ENCODE results near the gene PDLIM1. TPM values are rescaled to one million over a fixed set of nuclear protein-coding genes. Genes with fewer than 3 reads are reported as not detected.
"Not testable (repeated sequence)": the region's sequence is repeated elsewhere in the genome, so short reads cannot be mapped to it uniquely, and the experiment has no call there.

Gene PDLIM1
- total RNA-seq, 1 donor from 2014 or later = 2.9 TPM

GRCh38 chr10:95237376-95238170, 53.2 kb downstream of the PDLIM1 start:
- peak overlapping the region; percentile 2 for H3K4me3 Mint-ChIP-seq (ENCODE audit: low read depth)
- no peaks in the 10 kb centered on the region for H3K27me3 Mint-ChIP-seq (ENCODE audit: low read depth)
- peaks cover 29% of the 10 kb centered on the region for H3K36me3 Mint-ChIP-seq (ENCODE audit: low read depth)
- no peak for DNase-seq (ENCODE audit: low spot score)
- intact Hi-C loops (cut with micrococcal nuclease) = loop anchor here (2.0 to 10.0 kb wide), 5 partner anchors 55 to 943 kb away; partner anchors contain the start of genes ALDH18A1 and HELLS
- H3K4me1 Mint-ChIP-seq (ENCODE audit: low read depth) = peaks cover 48% of the 10 kb centered on the region
- peaks cover under 1% of the 10 kb centered on the region for H3K9me3 Mint-ChIP-seq
- H3K27ac Mint-ChIP-seq = peak overlapping the region; percentile 51

- H3K36me3 Mint-ChIP-seq (ENCODE audit: low read depth) = peaks cover 35% of the 10 kb centered on the region
- peaks cover 7% of the 10 kb centered on the region for H3K9me3 Mint-ChIP-seq
- peak overlapping the region; percentile 80 for H3K27ac Mint-ChIP-seq
- no peak for DNase-seq (ENCODE audit: low spot score)
- no peaks in the 10 kb centered on the region for H3K27me3 Mint-ChIP-seq (ENCODE audit: low read depth)
- intact Hi-C loops (cut with micrococcal nuclease) = loop anchor here (1.0 to 10.0 kb wide), 7 partner anchors 9 to 941 kb away; partner anchors contain the start of genes ALDH18A1 and HELLS
- peaks cover 49% of the 10 kb centered on the region for H3K4me1 Mint-ChIP-seq (ENCODE audit: low read depth)
- H3K4me3 Mint-ChIP-seq (ENCODE audit: low read depth) = peak overlapping the region; percentile 15
Measured at GRCh38 chr10:95236068-95236903, 54.5 kb downstream of the PDLIM1 start.

GRCh38 chr10:95235676-95236067, 55.1 kb downstream of the PDLIM1 start:
- no peaks in the 10 kb centered on the region for H3K27me3 Mint-ChIP-seq (ENCODE audit: low read depth)
- H3K4me1 Mint-ChIP-seq (ENCODE audit: low read depth) = peaks cover 48% of the 10 kb centered on the region
- H3K36me3 Mint-ChIP-seq (ENCODE audit: low read depth) = peaks cover 40% of the 10 kb centered on the region
- peak overlapping the region; percentile 80 for H3K27ac Mint-ChIP-seq
- DNase-seq (ENCODE audit: low spot score) = no peak
- intact Hi-C loops (cut with micrococcal nuclease) = loop anchor here (1.0 to 10.0 kb wide), 7 partner anchors 10 to 941 kb away; partner anchors contain the start of genes ALDH18A1 and HELLS
- peaks cover 10% of the 10 kb centered on the region for H3K9me3 Mint-ChIP-seq
- H3K4me3 Mint-ChIP-seq (ENCODE audit: low read depth) = no peak overlapping the region

GRCh38 chr10:95234951-95235350, 55.9 kb downstream of the PDLIM1 start:
- peak overlapping the region; percentile 20 for H3K27ac Mint-ChIP-seq
- H3K36me3 Mint-ChIP-seq (ENCODE audit: low read depth) = peaks cover 38% of the 10 kb centered on the region
- intact Hi-C loops (cut with micrococcal nuclease) = loop anchor here (5.0 to 10.0 kb wide), 4 partner anchors 420 to 940 kb away; partner anchors contain the start of genes ALDH18A1 and HELLS

DNA sequence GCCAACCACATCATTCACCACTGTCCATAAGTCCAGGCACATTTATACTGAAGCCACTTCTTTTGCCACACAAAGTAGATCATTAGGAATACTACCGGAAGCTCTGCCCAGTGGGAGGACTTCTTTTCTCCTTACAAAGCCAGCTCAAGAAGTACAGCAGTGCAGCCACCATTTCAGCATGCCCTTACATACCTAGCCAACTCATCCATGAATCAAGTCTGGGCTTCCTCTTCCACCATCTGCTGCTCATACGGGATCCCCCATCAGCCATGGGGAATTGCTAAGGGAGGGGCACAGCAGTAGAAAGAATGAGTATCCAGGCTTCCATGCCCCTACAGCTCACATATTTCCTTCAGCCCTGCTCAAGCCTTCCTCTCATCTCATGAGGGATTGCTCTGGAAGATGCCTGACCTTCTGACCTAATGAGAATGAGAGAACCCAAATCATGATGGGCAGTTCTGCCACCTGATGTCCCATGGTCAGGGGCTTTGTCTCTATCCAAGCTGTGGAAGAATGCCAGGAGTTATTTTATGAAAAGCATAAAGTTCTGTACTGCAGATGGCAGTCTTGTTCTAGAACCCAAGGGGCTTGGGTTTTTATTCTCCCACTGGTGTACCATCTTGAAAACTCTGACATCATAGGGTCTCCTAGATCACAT, 57.3 kb downstream of the PDLIM1 start:
- DNase-seq (ENCODE audit: low spot score) = no peak
- Mint-ChIP-seq H3K27ac (no peak overlapping the region), H3K9me3 (peaks cover 10% of the 10 kb centered on the region), H3K36me3 (ENCODE audit: low read depth) (peaks cover 37% of the 10 kb centered on the region), H3K27me3 (ENCODE audit: low read depth) (peaks cover 3% of the 10 kb centered on the region), H3K4me3 (ENCODE audit: low read depth) (no peak overlapping the region), H3K4me1 (ENCODE audit: low read depth) (peaks cover 48% of the 10 kb centered on the region)
- intact Hi-C loops (cut with micrococcal nuclease) = loop anchor here (10.0 kb wide), 2 partner anchors 421 to 939 kb away; partner anchors contain the start of gene ALDH18A1

More at GRCh38 chr10:95234951-95235350, 55.9 kb downstream of the PDLIM1 start:
- DNase-seq (ENCODE audit: low spot score) = no peak
- H3K27me3 Mint-ChIP-seq (ENCODE audit: low read depth) = no peaks in the 10 kb centered on the region
- H3K4me1 Mint-ChIP-seq (ENCODE audit: low read depth) = peaks cover 44% of the 10 kb centered on the region
- H3K9me3 Mint-ChIP-seq = peaks cover 10% of the 10 kb centered on the region
- H3K4me3 Mint-ChIP-seq (ENCODE audit: low read depth) = no peak overlapping the region

- not testable (repeated sequence) for H3K27me3 Mint-ChIP-seq (ENCODE audit: low read depth); H3K9me3 Mint-ChIP-seq; DNase-seq (ENCODE audit: low spot score)
- peaks cover 33% of the 10 kb centered on the region for H3K36me3 Mint-ChIP-seq (ENCODE audit: low read depth)
- intact Hi-C loops (cut with micrococcal nuclease) = loop anchor here (10.0 kb wide), 2 partner anchors 424 to 936 kb away; partner anchors contain the start of gene ALDH18A1
- peak overlapping the region; percentile 61 for H3K27ac Mint-ChIP-seq
- H3K4me1 Mint-ChIP-seq (ENCODE audit: low read depth) = peaks cover 25% of the 10 kb centered on the region
- H3K4me3 Mint-ChIP-seq (ENCODE audit: low read depth) = peak overlapping the region; percentile 73
Measured at GRCh38 chr10:95230677-95231586, 59.9 kb downstream of the PDLIM1 start.

DNA sequence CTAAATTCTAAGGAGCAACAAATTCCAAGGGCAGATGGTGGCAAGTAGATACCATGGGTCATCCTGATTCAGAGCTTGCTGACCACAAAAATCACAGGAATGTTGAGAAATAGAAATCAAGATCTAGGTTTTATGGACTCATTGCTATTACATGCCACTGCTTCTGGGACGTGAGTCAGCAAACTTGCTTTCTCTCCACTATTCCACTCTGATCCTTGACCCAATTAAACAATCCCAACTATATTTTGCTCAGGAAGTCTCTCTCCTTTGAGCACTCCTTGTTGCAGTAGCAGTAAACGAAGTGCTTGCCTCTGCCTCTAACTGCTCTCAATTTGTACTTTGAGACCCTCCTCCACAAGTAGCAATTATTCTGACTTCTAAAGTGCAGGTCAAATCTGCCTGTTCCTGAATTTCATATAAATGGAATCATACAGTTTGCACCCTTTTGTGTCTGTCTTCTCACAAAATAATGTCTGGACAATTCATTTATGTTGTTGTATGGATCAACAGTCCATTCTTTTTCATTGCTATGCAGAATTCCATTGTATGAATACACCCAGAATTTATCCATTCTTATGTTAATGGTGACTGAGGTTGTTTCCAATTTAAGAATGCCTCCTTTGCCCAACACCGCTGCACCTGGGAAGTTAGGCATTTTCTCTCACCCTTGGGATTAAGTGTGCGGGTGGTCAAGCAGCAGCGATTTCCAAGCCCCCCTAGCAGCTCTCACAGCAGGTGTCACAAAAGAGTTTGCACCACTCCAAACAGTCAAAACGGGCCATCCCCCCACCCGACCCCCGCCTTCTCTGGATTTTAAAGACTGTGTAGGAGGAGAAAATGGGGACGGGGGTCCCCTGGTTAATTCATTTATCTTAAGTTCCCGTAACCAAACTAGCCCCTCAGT, 60.8 kb downstream of the PDLIM1 start:
- no peak for DNase-seq (ENCODE audit: low spot score)
- intact Hi-C loops (cut with micrococcal nuclease) = loop anchor here (10.0 kb wide), 2 partner anchors 425 to 935 kb away; partner anchors contain the start of gene ALDH18A1
- Mint-ChIP-seq H3K27me3 (ENCODE audit: low read depth) (peaks cover 5% of the 10 kb centered on the region), H3K4me3 (ENCODE audit: low read depth) (peak overlapping the region; percentile 73), H3K27ac (no peak overlapping the region), H3K36me3 (ENCODE audit: low read depth) (peaks cover 32% of the 10 kb centered on the region), H3K4me1 (ENCODE audit: low read depth) (peaks cover 17% of the 10 kb centered on the region), H3K9me3 (peaks cover 10% of the 10 kb centered on the region)

- Mint-ChIP-seq H3K4me1 (ENCODE audit: low read depth) (peaks cover 16% of the 10 kb centered on the region), H3K36me3 (ENCODE audit: low read depth) (peaks cover 30% of the 10 kb centered on the region)
- H3K27ac Mint-ChIP-seq; DNase-seq (ENCODE audit: low spot score); intact Hi-C loops (cut with micrococcal nuclease); H3K4me3 Mint-ChIP-seq (ENCODE audit: low read depth); H3K27me3 Mint-ChIP-seq (ENCODE audit: low read depth); H3K9me3 Mint-ChIP-seq: not testable (repeated sequence)
Measured at GRCh38 chr10:95228934-95229723, 61.7 kb downstream of the PDLIM1 start.

DNA sequence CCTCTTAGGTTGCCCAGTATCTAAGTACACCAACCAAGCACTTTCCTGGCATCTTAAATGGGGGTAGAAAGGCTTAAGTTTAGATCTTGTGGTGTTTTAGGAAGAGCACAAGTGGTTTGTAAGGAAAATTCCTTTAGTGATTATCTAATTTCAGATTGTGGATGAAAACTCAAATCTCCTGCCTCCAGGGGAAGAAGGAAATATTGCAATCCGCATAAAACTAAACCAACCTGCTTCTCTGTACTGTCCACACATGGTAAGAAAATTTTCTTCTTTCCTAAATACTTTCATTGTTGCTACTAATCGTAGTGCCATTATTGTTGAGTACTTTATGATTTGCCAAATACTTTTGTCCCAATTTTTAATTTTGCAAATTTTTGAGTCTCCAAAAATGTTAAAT, 65.7 kb downstream of the PDLIM1 start:
- intact Hi-C loops (cut with micrococcal nuclease) = no loop called here
- Mint-ChIP-seq H3K27me3 (ENCODE audit: low read depth) (peaks cover 5% of the 10 kb centered on the region), H3K9me3 (no peaks in the 10 kb centered on the region)

GRCh38 chr10:95221124-95221523, 69.7 kb downstream of the PDLIM1 start:
- peaks cover 4% of the 10 kb centered on the region for H3K36me3 Mint-ChIP-seq (ENCODE audit: low read depth)
- peaks cover 5% of the 10 kb centered on the region for H3K27me3 Mint-ChIP-seq (ENCODE audit: low read depth)
- no peak overlapping the region for H3K4me3 Mint-ChIP-seq (ENCODE audit: low read depth)
- H3K9me3 Mint-ChIP-seq = peaks cover 4% of the 10 kb centered on the region
- H3K4me1 Mint-ChIP-seq (ENCODE audit: low read depth) = peaks cover 5% of the 10 kb centered on the region
- intact Hi-C loops (cut with micrococcal nuclease) = no loop called here
- no peak for DNase-seq (ENCODE audit: low spot score)
- no peak overlapping the region for H3K27ac Mint-ChIP-seq

More for the DNA sequence above, 65.7 kb downstream of the PDLIM1 start:
- H3K4me1 Mint-ChIP-seq (ENCODE audit: low read depth) = peaks cover 4% of the 10 kb centered on the region
- peaks cover 4% of the 10 kb centered on the region for H3K36me3 Mint-ChIP-seq (ENCODE audit: low read depth)
- no peak overlapping the region for H3K27ac Mint-ChIP-seq
- no peak for DNase-seq (ENCODE audit: low spot score)
- no peak overlapping the region for H3K4me3 Mint-ChIP-seq (ENCODE audit: low read depth)
